Psoas muscle (tissue), 8 donors: ENCODE results near the gene PPP2R1A. TPM values are rescaled to one million over a fixed set of nuclear protein-coding genes. Genes with fewer than 3 reads are reported as not detected.

Experiments used
- ATAC-seq, 4 donors: fragments of 200-7000 bp; cut with Tn5 transposase; one replicate each; pipeline ENCODE4 v1.9.1; 2020; ENCODE audit warnings: moderate library complexity in 3 of 4, mild to moderate bottlenecking in 2 of 4
- DNase-seq, 2 donors: peaks; one replicate each; pipeline ENCODE4 v3.0.0-alpha.2; 2020
- H3K27ac ChIP-seq: fragments of 200-600 bp; one replicate; pipeline ENCODE4 v1.8.0; 2022
- H3K27me3 ChIP-seq, 3 donors: fragments of 200-600 bp in 1 of 3; one replicate each; pipeline versions ENCODE4 v1.6.1 to v1.8.0; 2013 to 2022; ENCODE audit warnings: low read length in 2 of 3, mild to moderate bottlenecking in 2 of 3, moderate library complexity in 1 of 3; ENCODE audit not compliant: insufficient read depth in 3 of 3
- H3K36me3 ChIP-seq, 2 donors: fragments of 200-600 bp in 1 of 2; one replicate each; pipeline versions ENCODE4 v1.6.1 to v1.8.0; 2013 to 2022; ENCODE audit warnings: low read depth in 1 of 2, mild to moderate bottlenecking in 1 of 2, moderate library complexity in 1 of 2; ENCODE audit not compliant: insufficient read depth in 1 of 2
- H3K4me1 ChIP-seq: fragments of 200-600 bp; one replicate; pipeline ENCODE4 v1.8.0; 2022
- H3K4me3 ChIP-seq: fragments of 200-600 bp; one replicate; pipeline ENCODE4 v1.8.0; 2022; ENCODE audit warnings: mild to moderate bottlenecking
- H3K9me3 ChIP-seq: fragments of 200-600 bp; one replicate; pipeline ENCODE4 v1.8.0; 2022
- WGBS, 3 donors: extraction: QIAGEN DNeasy Blood & Tissue Kit; methylation state at CpG; one replicate each; pipeline versions ENCODE4 v1.1.6 to v1.1.7; 2013; 5-methylcytosine and 5-hydroxymethylcytosine counted together
- intact Hi-C, 2 donors: fragments of 100-400 bp; cut with DNase I; formaldehyde crosslinking; loops; one replicate each; pipeline versions ENCODE4 v1.11.0 to v1.14.2; 2022
- polyA plus RNA-seq, 3 donors: library from polyadenylated mRNA; stranded (reverse); fragments of 200-250 nt; gene quantifications; one replicate each; pipeline ENCODE4 v1.2.3, GENCODE V29; 2013
- total RNA-seq, 4 donors: library from RNA; stranded (reverse); fragmentation: NEBNext Ultra II Directional in 2 of 4; extraction: Animal tissue kit (Norgen Biotek cat#: 25700) in 2 of 4; gene quantifications; one replicate each; pipeline versions ENCODE4 v1.2.1 to v1.2.4, GENCODE V29; 2021 to 2023
- TF ChIP-seq, protein P1 (sequence below): fragments of 200-600 bp; IDR thresholded peaks from one replicate; pipeline ENCODE4 v1.8.0; 2022; ENCODE audit warnings: antibody characterized with exemption
- donor health status: healthy with polysubstance abuse.
- donor health status: DM: no; HTN: no; CAD: no; lungs with moderate emphysema.
- donor health status: Bipolar disorder and iron deficiency.
- donor health status: healthy.
- donor health status: DM: yes; HTN: yes; CAD: no.
- donor health status: DM: no; HTN: no; CAD: no.
- donor health status: DM: no; HTN: no; CAD: no.
- donor health status: DM: yes; HTN: yes; CAD: no.

Gene PPP2R1A
- total and polyA plus RNA-seq, 7 donors: 127 to 400 (median 242) TPM

DNA sequence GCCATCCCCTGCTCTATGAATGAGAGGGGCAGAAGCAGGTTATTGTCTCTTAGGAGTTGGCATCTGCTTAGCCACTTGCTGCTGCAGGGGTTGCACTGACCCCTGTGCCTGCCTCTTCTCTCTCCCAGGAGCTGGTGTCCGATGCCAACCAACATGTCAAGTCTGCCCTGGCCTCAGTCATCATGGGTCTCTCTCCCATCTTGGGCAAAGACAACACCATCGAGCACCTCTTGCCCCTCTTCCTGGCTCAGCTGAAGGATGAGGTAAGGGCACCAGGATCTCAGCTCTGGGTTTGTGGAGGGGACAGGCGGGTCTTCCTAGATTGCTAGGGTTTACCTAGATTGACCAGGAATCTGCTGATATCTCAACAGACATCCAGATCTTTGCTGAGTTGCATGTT is 26.5 kb downstream of the PPP2R1A start:
- intact Hi-C loops: no loop called here
- WGBS, 3 donors: 91 to 96% (median 93%) methylated on average over 3 of the region's 3 CpGs
- no peaks in the 10 kb centered on the region for H3K27me3 ChIP-seq
- H3K9me3 ChIP-seq: no peaks in the 10 kb centered on the region
- TF ChIP-seq, protein P1, sequence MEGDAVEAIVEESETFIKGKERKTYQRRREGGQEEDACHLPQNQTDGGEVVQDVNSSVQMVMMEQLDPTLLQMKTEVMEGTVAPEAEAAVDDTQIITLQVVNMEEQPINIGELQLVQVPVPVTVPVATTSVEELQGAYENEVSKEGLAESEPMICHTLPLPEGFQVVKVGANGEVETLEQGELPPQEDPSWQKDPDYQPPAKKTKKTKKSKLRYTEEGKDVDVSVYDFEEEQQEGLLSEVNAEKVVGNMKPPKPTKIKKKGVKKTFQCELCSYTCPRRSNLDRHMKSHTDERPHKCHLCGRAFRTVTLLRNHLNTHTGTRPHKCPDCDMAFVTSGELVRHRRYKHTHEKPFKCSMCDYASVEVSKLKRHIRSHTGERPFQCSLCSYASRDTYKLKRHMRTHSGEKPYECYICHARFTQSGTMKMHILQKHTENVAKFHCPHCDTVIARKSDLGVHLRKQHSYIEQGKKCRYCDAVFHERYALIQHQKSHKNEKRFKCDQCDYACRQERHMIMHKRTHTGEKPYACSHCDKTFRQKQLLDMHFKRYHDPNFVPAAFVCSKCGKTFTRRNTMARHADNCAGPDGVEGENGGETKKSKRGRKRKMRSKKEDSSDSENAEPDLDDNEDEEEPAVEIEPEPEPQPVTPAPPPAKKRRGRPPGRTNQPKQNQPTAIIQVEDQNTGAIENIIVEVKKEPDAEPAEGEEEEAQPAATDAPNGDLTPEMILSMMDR: no peak
- peaks cover 25 to 100% of the 10 kb centered on the region in 2 donors for H3K36me3 ChIP-seq
- ATAC-seq (no peak), DNase-seq (no peak)
- H3K4me1 ChIP-seq: no peaks in the 10 kb centered on the region
- H3K27ac ChIP-seq: no peak overlapping the region
- no peak overlapping the region for H3K4me3 ChIP-seq

GRCh38 chr19:52217576-52217975 is 27.7 kb downstream of the PPP2R1A start:
- TF ChIP-seq, protein P1: no peak
- Histone ChIP-seq H3K27ac (no peak overlapping the region), H3K36me3 (peaks cover 18 to 100% of the 10 kb centered on the region in 2 donors), H3K27me3 (no peaks in the 10 kb centered on the region), H3K9me3 (no peaks in the 10 kb centered on the region), H3K4me3 (no peak overlapping the region), H3K4me1 (no peaks in the 10 kb centered on the region)
- WGBS, 3 donors: 81 to 88% (median 82%) methylated on average over 5 of the region's 5 CpGs
- DNase-seq (no peak), ATAC-seq (peak in 3 of 4 donors; percentile 24 to 29 (median 28))
- intact Hi-C loops: no loop called here

DNA sequence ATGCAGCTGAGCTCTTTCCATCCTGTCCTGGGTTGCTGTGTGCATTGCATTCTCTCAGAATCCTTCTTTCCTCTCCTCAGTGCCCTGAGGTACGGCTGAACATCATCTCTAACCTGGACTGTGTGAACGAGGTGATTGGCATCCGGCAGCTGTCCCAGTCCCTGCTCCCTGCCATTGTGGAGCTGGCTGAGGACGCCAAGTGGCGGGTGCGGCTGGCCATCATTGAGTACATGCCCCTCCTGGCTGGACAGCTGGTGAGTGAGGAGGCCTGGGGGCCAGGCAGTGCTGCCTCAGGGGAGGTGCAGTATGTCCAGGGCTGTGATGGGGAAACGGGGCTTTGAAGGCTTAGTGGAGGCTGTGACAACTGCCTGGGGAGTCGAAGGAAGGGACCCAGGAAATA is 29.8 kb downstream of the PPP2R1A start:
- Histone ChIP-seq H3K36me3 (peaks cover 19 to 100% of the 10 kb centered on the region in 2 donors), H3K4me3 (no peak overlapping the region), H3K27me3 (no peaks in the 10 kb centered on the region), H3K4me1 (no peaks in the 10 kb centered on the region), H3K9me3 (no peaks in the 10 kb centered on the region), H3K27ac (no peak overlapping the region)
- intact Hi-C loops: no loop called here
- 33 to 42% (median 37%) methylated on average over 8 of the region's 8 CpGs for WGBS, 3 donors
- DNase-seq: no peak
- peak; percentile 53 to 69 (median 62) for ATAC-seq
- TF ChIP-seq, protein P1: no peak

GRCh38 chr19:52221031-52221430 is 31.2 kb downstream of the PPP2R1A start:
- intact Hi-C loops: no loop called here
- WGBS, 3 donors: 93 to 97% (median 95%) methylated on average over 6 of the region's 6 CpGs

More at GRCh38 chr19:52221031-52221430, 31.2 kb downstream of the PPP2R1A start:
- H3K9me3 ChIP-seq: no peaks in the 10 kb centered on the region
- no peaks in the 10 kb centered on the region for H3K27me3 ChIP-seq
- H3K4me3 ChIP-seq: no peak overlapping the region
- no peaks in the 10 kb centered on the region for H3K4me1 ChIP-seq
- no peak for ATAC-seq
- peaks cover 17 to 100% of the 10 kb centered on the region in 2 donors for H3K36me3 ChIP-seq
- TF ChIP-seq, protein P1: no peak
- H3K27ac ChIP-seq: no peak overlapping the region
- no peak for DNase-seq
